ENCODE results near the gene MALL. TPM values are rescaled to one million over a fixed set of nuclear protein-coding genes. Genes with fewer than 3 reads are reported as not detected.

Gene MALL
- total and polyA plus RNA-seq, 2 of the 13 experiments (the other 11 are each of a cell fraction or from before 2014, with no cell fraction given): not detected

DNA sequence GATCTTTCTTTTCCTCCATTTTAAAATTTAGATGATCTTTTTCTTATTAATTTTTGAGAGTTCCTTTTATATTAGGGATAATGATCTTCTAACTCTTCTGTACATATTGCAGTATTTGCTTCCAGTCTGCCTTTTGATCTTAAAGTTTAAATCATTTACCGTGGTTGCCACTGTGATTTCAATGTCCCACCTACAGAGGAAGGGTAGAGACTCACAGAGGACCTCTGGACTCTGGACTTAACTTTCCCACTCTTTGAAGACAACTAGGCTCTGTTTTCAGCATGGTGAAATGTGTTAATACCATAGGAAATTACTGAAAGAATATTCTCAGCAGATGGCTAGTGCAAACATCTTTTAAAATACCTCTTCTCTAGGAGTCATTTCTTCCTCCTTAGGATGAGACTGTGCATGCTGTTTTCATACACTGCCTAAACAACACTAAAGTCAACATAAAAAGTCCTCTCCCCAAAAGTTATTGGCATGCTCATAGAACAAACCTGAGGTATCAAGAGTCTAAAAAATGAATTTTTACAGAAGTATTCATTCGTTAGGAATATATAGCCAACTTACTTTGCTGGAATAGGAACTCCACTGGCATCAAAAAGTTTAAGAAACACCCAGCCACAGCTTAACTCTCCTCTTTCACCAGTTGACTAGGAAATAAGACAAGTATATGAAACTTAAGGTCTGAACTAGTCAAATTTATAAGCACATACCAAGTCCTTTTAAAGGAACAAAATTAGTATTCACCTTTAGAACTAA lies 30.7 kb upstream of the MALL start (continued):
- TF ChIP-seq FOXP4 (CRISPR knock-in tag; IDR thresholded peaks at IDR 0.05) (peak; percentile 77), STAT6 (CRISPR knock-in tag; IDR thresholded peaks at IDR 0.05; ENCODE audit: borderline replicate concordance) (no peak), THAP8 (CRISPR knock-in tag; IDR thresholded peaks at IDR 0.05; ENCODE audit: borderline replicate concordance) (no peak), CBFB (CRISPR knock-in tag; IDR thresholded peaks at IDR 0.05) (no peak), ZNF160 (CRISPR knock-in tag; IDR thresholded peaks at IDR 0.05) (no peak), MLLT10 (CRISPR knock-in tag; IDR thresholded peaks at IDR 0.05) (no peak), ZNF138 (CRISPR knock-in tag; IDR thresholded peaks at IDR 0.05; ENCODE audit: low read depth) (no peak), ZNF101 (CRISPR knock-in tag; IDR thresholded peaks at IDR 0.05; ENCODE audit: borderline replicate concordance, low read depth) (peak; percentile 65; the same call in 1 of the 2 replicates), KLF12 (CRISPR knock-in tag; IDR thresholded peaks at IDR 0.05; ENCODE audit: borderline replicate concordance) (no peak), ZBTB3 (CRISPR knock-in tag; IDR thresholded peaks at IDR 0.05; ENCODE audit: borderline replicate concordance, low read depth) (no peak), IKZF1 (IDR thresholded peaks at IDR 0.05) (no peak), ZBTB34 (CRISPR knock-in tag; IDR thresholded peaks at IDR 0.05) (no peak), CERS6 (CRISPR knock-in tag; IDR thresholded peaks at IDR 0.05) (no peak), GATA4 (IDR thresholded peaks at IDR 0.05; ENCODE audit: borderline replicate concordance, low read depth) (peak; percentile 61; the same call in 1 of the 2 replicates), ZNF713 (CRISPR knock-in tag; IDR thresholded peaks at IDR 0.05) (no peak)
